Measurements from ENCODE around the gene SEMA3G.

SEMA3G gene

GRCh38 chr3:52454250-52454937 lies 9.5 kb upstream of the SEMA3G start:
- DNase-seq (ENCODE audit: low read depth, low spot score), result no peak

GRCh38 chr3:52453496-52454249 lies 8.8 kb upstream of the SEMA3G start, which contains the start of gene TNNC1:
TSS of gene TNNC1 (minus strand) at chr3:52454041. CDS start at chr3:52454015, 26 bp downstream.
- DNase-seq (ENCODE audit: low read depth, low spot score), result peak; percentile 79

GRCh38 chr3:52452570-52453221 lies 7.8 kb upstream of the SEMA3G start:
- no peak for DNase-seq (ENCODE audit: low read depth, low spot score)

- DNase-seq (ENCODE audit: low read depth, low spot score), result no peak
Observed at GRCh38 chr3:52452126-52452525, 7.2 kb upstream of the SEMA3G start.

GRCh38 chr3:52451237-52452083 lies 6.6 kb upstream of the SEMA3G start:
- peak; percentile 37 for DNase-seq (ENCODE audit: low read depth, low spot score)

GRCh38 chr3:52450489-52451236 lies 5.8 kb upstream of the SEMA3G start:
- no peak for DNase-seq (ENCODE audit: low read depth, low spot score)

- no peak for DNase-seq (ENCODE audit: low read depth, low spot score)
Observed at GRCh38 chr3:52447512-52448355, 2.8 kb upstream of the SEMA3G start.

GRCh38 chr3:52446631-52447511 lies 2.0 kb upstream of the SEMA3G start:
- peak; percentile 86 for DNase-seq (ENCODE audit: low read depth, low spot score)

- no peak for DNase-seq (ENCODE audit: low read depth, low spot score)
Observed at GRCh38 chr3:52446042-52446441, 1.1 kb upstream of the SEMA3G start.

GRCh38 chr3:52443791-52444687 lies 864 bp downstream of the SEMA3G start:
- no peak for DNase-seq (ENCODE audit: low read depth, low spot score)

- no peak for DNase-seq (ENCODE audit: low read depth, low spot score)
Observed at GRCh38 chr3:52443268-52443610, 1.7 kb downstream of the SEMA3G start.

- DNase-seq (ENCODE audit: low read depth, low spot score), result no peak
Observed at GRCh38 chr3:52442409-52443267, 2.3 kb downstream of the SEMA3G start.

- no peak for DNase-seq (ENCODE audit: low read depth, low spot score)
Observed at GRCh38 chr3:52441772-52442332, 3.1 kb downstream of the SEMA3G start.

- DNase-seq (ENCODE audit: low read depth, low spot score), result no peak
Observed at GRCh38 chr3:52441091-52441771, 3.7 kb downstream of the SEMA3G start.

GRCh38 chr3:52440671-52441070 lies 4.2 kb downstream of the SEMA3G start:
- DNase-seq (ENCODE audit: low read depth, low spot score), result no peak

- DNase-seq (ENCODE audit: low read depth, low spot score), result no peak
Observed at GRCh38 chr3:52440249-52440551, 4.7 kb downstream of the SEMA3G start.

Data from ELF-1 (cell line).